RWPE2 (cell line): ENCODE results near the gene EEF1E1.
A peak's percentile ranks its signal among the peaks of the same experiment; 100 is the strongest.
"Not testable (repeated sequence)": the region's sequence is repeated elsewhere in the genome, so short reads cannot be mapped to it uniquely, and the experiment has no call there.

ENCODE experiments used
- ATAC-seq: fragments of 200-7000 bp; cut with Tn5 transposase; 3 replicates; pipeline ENCODE4 v1.9.1; 2021; ENCODE audit warnings: low read depth
- DNase-seq: peaks from one replicate; pipeline ENCODE4 v3.0.0-alpha.2; 2020; ENCODE audit warnings: low spot score
- H3K27ac ChIP-seq: fragments of 450-650 bp; 2 replicates; pipeline ENCODE4 v1.5.1; 2017; ENCODE audit warnings: mild to moderate bottlenecking; ENCODE audit not compliant: poor library complexity, severe bottlenecking
- H3K27me3 ChIP-seq: fragments of 250-450 bp; sonication (Bioruptor Pico); 2 replicates; pipeline ENCODE4 v1.5.1; 2021; ENCODE audit warnings: mild to moderate bottlenecking, moderate library complexity; ENCODE audit not compliant: insufficient read depth, poor library complexity, severe bottlenecking
- H3K36me3 ChIP-seq: fragments of 250-450 bp; sonication (Bioruptor Pico); 2 replicates; pipeline ENCODE4 v1.5.1; 2020; ENCODE audit warnings: low read depth, mild to moderate bottlenecking, moderate library complexity
- H3K4me1 ChIP-seq: fragments of 250-450 bp; sonication (Bioruptor Pico); 2 replicates; pipeline ENCODE4 v1.5.1; 2021; ENCODE audit warnings: mild to moderate bottlenecking, moderate library complexity; ENCODE audit not compliant: insufficient read depth, poor library complexity, severe bottlenecking
- H3K4me3 ChIP-seq: fragments of 250-450 bp; sonication (Bioruptor Pico); 2 replicates; pipeline ENCODE4 v1.5.1; 2021; ENCODE audit warnings: mild to moderate bottlenecking, moderate library complexity; ENCODE audit not compliant: severe bottlenecking
- H3K9me3 ChIP-seq: fragments of 250-450 bp; sonication (Bioruptor Pico); 2 replicates; pipeline ENCODE4 v1.5.1; 2021; ENCODE audit warnings: mild to moderate bottlenecking, moderate library complexity; ENCODE audit not compliant: severe bottlenecking
- TF ChIP-seq, protein P1 (sequence below): fragments of 450-650 bp; IDR thresholded peaks from one replicate; pipeline ENCODE4 v1.5.1; 2017; ENCODE audit warnings: mild to moderate bottlenecking, moderate library complexity; ENCODE audit not compliant: poor library complexity, severe bottlenecking

The EEF1E1 gene

DNA sequence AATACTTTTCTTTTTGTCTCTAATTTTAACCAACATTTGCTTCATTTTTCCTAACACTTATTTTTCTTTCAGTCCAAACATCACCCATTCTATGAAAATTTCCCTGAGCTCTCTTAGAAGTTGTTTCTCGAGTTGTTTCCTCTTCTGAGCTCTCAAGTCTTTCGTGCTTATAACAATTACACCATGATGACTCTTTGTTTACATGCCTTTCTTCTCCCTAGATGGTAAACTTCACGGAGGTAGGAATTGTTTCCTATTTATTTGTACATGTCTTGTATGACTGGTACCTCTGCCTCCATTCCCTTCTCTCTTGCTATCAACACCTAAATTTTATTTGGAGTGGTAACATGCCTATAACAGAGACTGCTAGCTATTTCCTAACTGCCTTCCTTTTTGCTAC lies 44.6 kb downstream of the EEF1E1 start:
- Histone ChIP-seq H3K36me3 (peaks cover 36% of the 10 kb centered on the region), H3K4me3 (no peak overlapping the region), H3K27ac (no peak overlapping the region), H3K9me3 (no peaks in the 10 kb centered on the region), H3K4me1 (no peaks in the 10 kb centered on the region), H3K27me3 (no peaks in the 10 kb centered on the region)
- ATAC-seq (no peak), DNase-seq (no peak)
- TF ChIP-seq, protein P1, sequence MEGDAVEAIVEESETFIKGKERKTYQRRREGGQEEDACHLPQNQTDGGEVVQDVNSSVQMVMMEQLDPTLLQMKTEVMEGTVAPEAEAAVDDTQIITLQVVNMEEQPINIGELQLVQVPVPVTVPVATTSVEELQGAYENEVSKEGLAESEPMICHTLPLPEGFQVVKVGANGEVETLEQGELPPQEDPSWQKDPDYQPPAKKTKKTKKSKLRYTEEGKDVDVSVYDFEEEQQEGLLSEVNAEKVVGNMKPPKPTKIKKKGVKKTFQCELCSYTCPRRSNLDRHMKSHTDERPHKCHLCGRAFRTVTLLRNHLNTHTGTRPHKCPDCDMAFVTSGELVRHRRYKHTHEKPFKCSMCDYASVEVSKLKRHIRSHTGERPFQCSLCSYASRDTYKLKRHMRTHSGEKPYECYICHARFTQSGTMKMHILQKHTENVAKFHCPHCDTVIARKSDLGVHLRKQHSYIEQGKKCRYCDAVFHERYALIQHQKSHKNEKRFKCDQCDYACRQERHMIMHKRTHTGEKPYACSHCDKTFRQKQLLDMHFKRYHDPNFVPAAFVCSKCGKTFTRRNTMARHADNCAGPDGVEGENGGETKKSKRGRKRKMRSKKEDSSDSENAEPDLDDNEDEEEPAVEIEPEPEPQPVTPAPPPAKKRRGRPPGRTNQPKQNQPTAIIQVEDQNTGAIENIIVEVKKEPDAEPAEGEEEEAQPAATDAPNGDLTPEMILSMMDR = no peak

DNA sequence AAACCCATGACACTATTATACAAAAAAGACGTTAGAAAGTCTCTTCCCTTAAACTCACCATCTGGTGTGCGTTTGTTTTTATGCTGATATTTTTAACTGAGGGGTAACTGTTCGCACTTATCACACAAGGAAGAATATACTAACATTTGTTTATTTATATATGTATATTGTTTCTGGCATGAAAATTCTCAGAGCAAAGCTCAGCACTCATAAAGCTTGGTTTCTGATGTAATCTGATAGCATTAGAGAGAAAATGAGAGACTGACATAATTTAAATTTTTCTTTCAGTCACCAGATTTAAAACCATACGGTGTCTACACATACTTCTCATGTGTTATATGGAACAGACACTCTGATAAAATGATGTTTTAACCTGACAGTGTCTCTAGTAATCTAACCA lies 45.1 kb downstream of the EEF1E1 start:
- Histone ChIP-seq H3K4me3 (no peak overlapping the region), H3K4me1 (no peaks in the 10 kb centered on the region), H3K27me3 (no peaks in the 10 kb centered on the region), H3K36me3 (peaks cover 33% of the 10 kb centered on the region), H3K27ac (no peak overlapping the region), H3K9me3 (no peaks in the 10 kb centered on the region)
- ATAC-seq (no peak), DNase-seq (no peak)
- TF ChIP-seq, protein P1 = no peak

DNA sequence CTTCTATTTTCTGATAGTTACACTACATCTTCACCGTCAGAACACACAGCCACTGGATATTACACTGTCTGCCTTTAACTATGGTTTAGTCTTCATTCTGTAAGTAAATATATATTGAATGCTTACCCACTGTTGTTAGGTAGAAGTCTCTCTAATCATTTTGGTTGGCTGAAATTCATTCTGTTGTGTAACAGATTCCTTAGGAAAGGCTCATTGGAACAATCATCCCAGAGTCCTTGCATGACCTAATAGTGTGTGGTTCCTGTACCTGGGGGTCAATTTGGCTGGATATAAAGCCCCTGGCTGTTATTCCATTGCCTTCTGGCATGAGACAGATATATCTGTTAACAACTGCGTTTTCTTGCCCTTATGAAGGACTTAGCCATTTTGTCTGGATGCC lies 48.1 kb downstream of the EEF1E1 start:
- TF ChIP-seq, protein P1 = no peak
- no peak for DNase-seq
- Histone ChIP-seq H3K4me1 (no peaks in the 10 kb centered on the region), H3K36me3 (peaks cover 10% of the 10 kb centered on the region; the same call in 1 of the 2 replicates), H3K27me3 (no peaks in the 10 kb centered on the region), H3K9me3 (no peaks in the 10 kb centered on the region), H3K4me3 (no peak overlapping the region), H3K27ac (no peak overlapping the region)
- no peak for ATAC-seq

DNA sequence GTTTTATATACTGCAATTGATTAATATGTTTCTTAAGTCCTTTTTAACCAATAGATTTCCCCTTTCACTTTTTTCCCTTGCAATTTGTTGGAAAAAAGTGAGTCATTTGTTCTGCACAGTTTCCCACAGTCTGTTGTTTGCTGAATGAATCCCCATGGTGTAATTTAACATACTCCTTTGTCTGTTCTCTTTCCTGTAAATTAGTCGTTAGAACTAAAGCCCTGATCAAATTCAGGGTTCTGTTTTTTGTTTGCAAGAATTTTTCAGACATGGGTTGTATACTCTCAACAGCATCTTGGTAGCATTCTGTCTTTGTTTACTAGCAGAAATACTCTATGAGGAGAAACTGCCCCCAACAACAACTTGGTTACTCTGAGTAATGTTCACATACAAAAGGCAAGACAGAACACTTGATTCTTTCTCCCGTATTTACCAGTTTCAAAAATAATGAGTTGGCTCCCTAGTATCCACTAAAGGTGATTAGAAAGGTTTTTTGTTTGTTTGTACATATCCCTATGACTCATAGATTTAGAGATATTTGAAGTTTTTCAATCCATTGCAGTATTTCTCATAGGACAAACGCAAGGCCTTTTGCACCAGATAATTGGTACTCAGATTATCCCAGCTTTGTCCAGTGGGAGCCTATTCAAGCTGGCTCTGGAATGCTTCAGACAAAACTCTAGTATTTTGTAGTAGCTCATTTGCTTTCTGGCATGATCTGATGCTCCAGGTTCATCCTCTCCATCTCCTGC lies 54.6 kb downstream of the EEF1E1 start:
- TF ChIP-seq, protein P1 = no peak
- DNase-seq (no peak), ATAC-seq (peak; percentile 81)
- peaks cover 9% of the 10 kb centered on the region for H3K4me1 ChIP-seq
- H3K27ac ChIP-seq = peak overlapping the region; percentile 33
- H3K36me3 ChIP-seq = no peaks in the 10 kb centered on the region
- H3K27me3 ChIP-seq = no peaks in the 10 kb centered on the region
- H3K9me3 ChIP-seq = no peaks in the 10 kb centered on the region
- no peak overlapping the region for H3K4me3 ChIP-seq

DNA sequence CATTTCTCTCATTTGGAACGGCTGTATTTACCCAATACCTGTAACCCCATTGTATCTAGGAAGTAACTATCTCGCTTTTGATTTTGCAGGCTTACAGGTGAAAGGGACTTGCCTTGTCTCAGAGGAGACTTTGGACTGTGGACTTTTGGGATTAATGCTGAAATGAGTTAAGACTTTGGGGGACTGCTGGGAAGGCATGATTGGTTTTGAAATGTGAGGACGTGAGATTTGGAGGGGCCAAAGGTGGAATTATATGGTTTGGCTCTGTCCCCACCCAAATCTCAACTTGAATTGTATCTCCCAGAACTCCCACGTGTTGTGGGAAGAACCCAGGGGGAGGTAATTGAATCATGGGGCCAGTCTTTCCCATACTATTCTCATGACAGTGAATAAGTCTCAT lies 56.6 kb downstream of the EEF1E1 start:
- H3K4me1 ChIP-seq = not testable (repeated sequence)

More for the DNA sequence above, 56.6 kb downstream of the EEF1E1 start:
- DNase-seq, H3K36me3 ChIP-seq, H3K27me3 ChIP-seq, H3K27ac ChIP-seq, H3K4me3 ChIP-seq, ATAC-seq, H3K9me3 ChIP-seq: not testable (repeated sequence)
